Inflammatory macrophage treated with lipopolysaccharide for 4 hours (primary cell): ENCODE measurements around the gene C6orf15.

Experiments
- DNase-seq: peaks from one replicate; pipeline ENCODE4 v3.0.0-alpha.2; 2020

C6orf15 gene

DNA sequence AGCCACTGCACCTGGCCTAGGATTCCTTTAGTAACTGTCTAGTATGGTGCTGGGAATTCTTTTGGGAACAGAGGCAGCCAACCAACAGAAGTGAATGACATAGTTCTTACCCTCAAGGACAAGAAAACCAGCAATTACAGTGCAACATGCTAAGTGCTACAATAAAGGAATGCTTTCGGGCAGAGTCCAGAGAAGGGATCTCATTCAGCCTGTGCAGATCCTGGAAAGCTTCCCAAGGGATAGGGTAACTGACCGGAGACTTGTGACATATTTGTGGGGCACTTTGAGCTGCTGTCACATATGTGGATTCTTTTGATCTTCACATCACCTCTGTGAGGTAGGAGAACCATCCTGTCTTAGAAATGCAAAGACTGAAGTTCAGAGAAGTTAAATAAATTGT is 46.8 kb downstream of the C6orf15 start:
- DNase-seq, result no peak

DNA sequence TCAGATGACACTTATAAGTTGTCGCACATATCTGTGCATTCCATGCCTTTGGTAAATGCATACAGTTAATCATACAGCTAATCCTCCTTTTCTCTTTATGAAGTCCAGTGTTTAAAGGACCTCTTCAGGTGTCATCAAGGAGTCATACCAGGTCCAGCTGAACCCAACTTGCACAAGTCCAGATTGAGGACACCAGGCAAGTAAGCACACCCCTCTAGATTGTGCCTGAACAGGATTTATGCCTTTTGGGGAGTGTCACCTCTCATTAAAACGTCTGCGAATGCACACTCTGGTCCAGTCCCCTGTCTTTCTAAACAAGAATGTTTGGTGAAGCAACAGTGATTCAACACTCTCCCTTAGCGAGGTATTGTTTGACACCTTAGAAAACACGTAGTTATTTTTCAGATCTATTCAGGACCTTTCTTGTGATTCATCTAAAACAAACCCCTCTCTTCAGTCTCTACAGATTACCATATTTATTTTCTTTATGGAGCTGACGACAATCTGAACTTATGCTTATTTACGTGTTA is 48.4 kb downstream of the C6orf15 start:
- DNase-seq, result no peak
